ENCODE data around the gene KIF1A.
A peak's percentile ranks its signal among the peaks of the same experiment; 100 is the strongest.

Gene KIF1A

GRCh38 chr2:240819858-240820606 is at the start of gene KIF1A:
TSS of gene KIF1A (minus strand) at chr2:240820219. CDS start at chr2:240797752, 22,467 bp downstream.
- DNase-seq (ENCODE audit: low read depth in 2 of 2) = no peak

GRCh38 chr2:240869109-240869955 is 49.3 kb upstream of the KIF1A start:
- DNase-seq (ENCODE audit: low read depth in 2 of 2) = no peak

- DNase-seq (ENCODE audit: low read depth in 2 of 2) = no peak
These were observed 48.5 kb upstream of the KIF1A start, which contains the start of gene AGXT for GRCh38 chr2:240868286-240869108. TSS of gene AGXT (plus strand) at chr2:240868824. CDS start at chr2:240868866, 42 bp downstream.

GRCh38 chr2:240865391-240865790 is 45.4 kb upstream of the KIF1A start:
- no peak for DNase-seq (ENCODE audit: low read depth in 2 of 2)

GRCh38 chr2:240864475-240864874 is 44.5 kb upstream of the KIF1A start:
- no peak for DNase-seq (ENCODE audit: low read depth in 2 of 2)

- no peak for DNase-seq (ENCODE audit: low read depth in 2 of 2)
These were observed 41.5 kb upstream of the KIF1A start for GRCh38 chr2:240861547-240861946.

GRCh38 chr2:240858871-240859270 is 38.9 kb upstream of the KIF1A start:
- no peak for DNase-seq (ENCODE audit: low read depth in 2 of 2)

GRCh38 chr2:240858321-240858720 is 38.3 kb upstream of the KIF1A start:
- DNase-seq (ENCODE audit: low read depth in 2 of 2) = no peak

GRCh38 chr2:240857039-240858008 is 37.3 kb upstream of the KIF1A start:
- DNase-seq (ENCODE audit: low read depth in 2 of 2) = no peak

- DNase-seq (ENCODE audit: low read depth in 2 of 2) = no peak
These were observed 36.3 kb upstream of the KIF1A start for GRCh38 chr2:240856151-240856980.

- DNase-seq (ENCODE audit: low read depth in 2 of 2) = no peak
These were observed 35.7 kb upstream of the KIF1A start for GRCh38 chr2:240855670-240856069.

GRCh38 chr2:240852671-240853314 is 32.8 kb upstream of the KIF1A start:
- no peak for DNase-seq (ENCODE audit: low read depth in 2 of 2)

- peak; percentile 64 to 66 for DNase-seq (ENCODE audit: low read depth in 2 of 2)
These were observed 31.3 kb upstream of the KIF1A start for GRCh38 chr2:240851078-240851991.

- no peak for DNase-seq (ENCODE audit: low read depth in 2 of 2)
These were observed 30.7 kb upstream of the KIF1A start for GRCh38 chr2:240850756-240851077.

GRCh38 chr2:240850026-240850425 is 30.0 kb upstream of the KIF1A start:
- no peak for DNase-seq (ENCODE audit: low read depth in 2 of 2)

- DNase-seq (ENCODE audit: low read depth in 2 of 2) = no peak
These were observed 29.1 kb upstream of the KIF1A start for GRCh38 chr2:240848900-240849680.

GRCh38 chr2:240847817-240848216 is 27.8 kb upstream of the KIF1A start:
- DNase-seq (ENCODE audit: low read depth in 2 of 2) = no peak

All from stimulated activated CD8-positive, alpha-beta memory T cell treated with anti-CD3 and anti-CD28 coated beads, Interleukin-2, amount 100 ng/mL, for 1 hour (primary cell).